Skin of body (tissue), 2 donors: Measurements from ENCODE around the gene VIM. TPM values are rescaled to one million over a fixed set of nuclear protein-coding genes. Genes with fewer than 3 reads are reported as not detected.

Experiments
- DNase-seq: peaks from one replicate; lab custom pipeline; 2025; lab: John Stamatoyannopoulos, UW
- total RNA-seq: library from RNA; depleted of rRNA; stranded (reverse); fragments of >200 nt; gene quantifications from one replicate; pipeline ENCODE4 v1.2.3, GENCODE V29; 2014

Gene VIM
- 1,704 TPM for total RNA-seq

DNA sequence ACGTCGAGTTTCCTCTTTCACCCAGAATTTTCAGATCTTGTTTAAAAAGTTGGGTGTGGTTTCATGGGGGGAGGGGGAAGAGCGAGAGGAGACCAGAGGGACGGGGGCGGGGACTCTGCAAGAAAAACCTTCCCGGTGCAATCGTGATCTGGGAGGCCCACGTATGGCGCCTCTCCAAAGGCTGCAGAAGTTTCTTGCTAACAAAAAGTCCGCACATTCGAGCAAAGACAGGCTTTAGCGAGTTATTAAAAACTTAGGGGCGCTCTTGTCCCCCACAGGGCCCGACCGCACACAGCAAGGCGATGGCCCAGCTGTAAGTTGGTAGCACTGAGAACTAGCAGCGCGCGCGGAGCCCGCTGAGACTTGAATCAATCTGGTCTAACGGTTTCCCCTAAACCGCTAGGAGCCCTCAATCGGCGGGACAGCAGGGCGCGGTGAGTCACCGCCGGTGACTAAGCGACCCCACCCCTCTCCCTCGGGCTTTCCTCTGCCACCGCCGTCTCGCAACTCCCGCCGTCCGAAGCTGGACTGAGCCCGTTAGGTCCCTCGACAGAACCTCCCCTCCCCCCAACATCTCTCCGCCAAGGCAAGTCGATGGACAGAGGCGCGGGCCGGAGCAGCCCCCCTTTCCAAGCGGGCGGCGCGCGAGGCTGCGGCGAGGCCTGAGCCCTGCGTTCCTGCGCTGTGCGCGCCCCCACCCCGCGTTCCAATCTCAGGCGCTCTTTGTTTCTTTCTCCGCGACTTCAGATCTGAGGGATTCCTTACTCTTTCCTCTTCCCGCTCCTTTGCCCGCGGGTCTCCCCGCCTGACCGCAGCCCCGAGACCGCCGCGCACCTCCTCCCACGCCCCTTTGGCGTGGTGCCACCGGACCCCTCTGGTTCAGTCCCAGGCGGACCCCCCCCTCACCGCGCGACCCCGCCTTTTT, at the start of gene VIM:
TSS of gene VIM (plus strand) at position 151 of the 925 bp plus-strand sequence. CDS start 1,182 bp downstream, outside the sequence.
- peak; percentile 90 for DNase-seq

DNA sequence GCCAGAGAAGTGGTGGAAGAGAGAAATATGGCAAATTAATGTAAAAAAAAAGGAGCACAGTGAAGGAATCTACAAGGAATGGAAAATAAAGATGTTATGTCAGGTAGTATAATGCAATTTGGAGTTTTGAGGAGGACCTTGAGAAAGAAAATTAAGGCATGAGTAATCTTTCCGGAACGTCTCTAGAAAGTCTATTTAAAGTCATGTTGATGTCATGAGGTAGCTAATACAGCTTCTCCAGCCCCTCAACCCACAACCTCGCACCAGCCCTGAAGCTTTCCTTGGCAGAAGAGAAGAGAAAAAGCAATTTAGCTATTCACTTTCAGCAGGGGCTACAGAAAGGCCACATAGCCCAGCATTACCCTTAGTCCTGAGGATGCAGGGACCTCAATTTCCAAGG, 49.0 kb upstream of the VIM start:
- DNase-seq = no peak

DNA sequence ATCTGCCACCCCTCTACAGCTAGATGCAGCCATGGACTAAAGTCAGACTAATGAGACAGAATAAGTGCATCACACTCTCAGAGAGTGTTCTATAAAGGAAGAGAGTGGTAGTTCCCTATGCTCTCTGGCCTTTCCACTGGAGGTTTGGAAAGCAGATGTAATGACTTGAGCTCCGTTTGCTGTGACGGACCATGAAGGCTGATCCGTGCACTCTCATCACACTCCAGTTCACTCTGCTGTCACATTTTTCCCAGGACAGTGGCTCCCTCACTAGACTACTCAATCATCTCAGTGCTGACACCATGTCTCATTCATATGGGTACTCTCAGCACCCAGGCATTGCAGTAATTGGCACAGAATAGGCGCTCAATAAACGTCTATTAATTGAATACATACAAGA, 46.9 kb upstream of the VIM start:
- no peak for DNase-seq

- DNase-seq = no peak
These were observed 46.3 kb upstream of the VIM start for GRCh38 chr10:17181751-17182150.

- DNase-seq = no peak
These were observed 44.9 kb upstream of the VIM start for GRCh38 chr10:17183110-17183509.

GRCh38 chr10:17185873-17186272, 42.2 kb upstream of the VIM start:
- no peak for DNase-seq

- DNase-seq = no peak
These were observed 39.3 kb upstream of the VIM start for GRCh38 chr10:17188644-17189172.

- no peak for DNase-seq
These were observed 37.4 kb upstream of the VIM start for GRCh38 chr10:17190602-17191001.

- no peak for DNase-seq
These were observed 33.0 kb upstream of the VIM start for GRCh38 chr10:17195083-17195482.

DNA sequence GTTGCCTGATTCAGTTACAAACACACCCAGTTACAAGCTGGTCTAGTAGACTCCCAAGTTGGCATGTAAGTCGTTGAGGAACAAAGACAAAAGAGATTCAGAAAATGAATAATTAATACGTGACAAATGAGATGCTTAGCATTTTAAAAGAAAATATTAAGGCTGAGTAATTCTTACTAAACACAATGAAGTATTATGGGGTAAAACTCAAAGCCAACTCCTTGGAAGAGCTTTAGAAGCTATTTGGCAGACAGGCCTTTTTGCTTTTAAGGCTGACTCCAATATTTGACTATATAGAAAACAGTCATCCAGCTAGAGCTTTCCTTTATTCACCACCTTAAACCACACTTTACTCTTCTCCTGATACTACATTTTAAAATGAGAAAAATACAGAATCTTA, 32.0 kb upstream of the VIM start:
- peak; percentile 39 for DNase-seq

GRCh38 chr10:17196573-17196972, 31.5 kb upstream of the VIM start:
- DNase-seq = no peak

- peak; percentile 45 for DNase-seq
These were observed 28.7 kb upstream of the VIM start for GRCh38 chr10:17199351-17199804.

DNA sequence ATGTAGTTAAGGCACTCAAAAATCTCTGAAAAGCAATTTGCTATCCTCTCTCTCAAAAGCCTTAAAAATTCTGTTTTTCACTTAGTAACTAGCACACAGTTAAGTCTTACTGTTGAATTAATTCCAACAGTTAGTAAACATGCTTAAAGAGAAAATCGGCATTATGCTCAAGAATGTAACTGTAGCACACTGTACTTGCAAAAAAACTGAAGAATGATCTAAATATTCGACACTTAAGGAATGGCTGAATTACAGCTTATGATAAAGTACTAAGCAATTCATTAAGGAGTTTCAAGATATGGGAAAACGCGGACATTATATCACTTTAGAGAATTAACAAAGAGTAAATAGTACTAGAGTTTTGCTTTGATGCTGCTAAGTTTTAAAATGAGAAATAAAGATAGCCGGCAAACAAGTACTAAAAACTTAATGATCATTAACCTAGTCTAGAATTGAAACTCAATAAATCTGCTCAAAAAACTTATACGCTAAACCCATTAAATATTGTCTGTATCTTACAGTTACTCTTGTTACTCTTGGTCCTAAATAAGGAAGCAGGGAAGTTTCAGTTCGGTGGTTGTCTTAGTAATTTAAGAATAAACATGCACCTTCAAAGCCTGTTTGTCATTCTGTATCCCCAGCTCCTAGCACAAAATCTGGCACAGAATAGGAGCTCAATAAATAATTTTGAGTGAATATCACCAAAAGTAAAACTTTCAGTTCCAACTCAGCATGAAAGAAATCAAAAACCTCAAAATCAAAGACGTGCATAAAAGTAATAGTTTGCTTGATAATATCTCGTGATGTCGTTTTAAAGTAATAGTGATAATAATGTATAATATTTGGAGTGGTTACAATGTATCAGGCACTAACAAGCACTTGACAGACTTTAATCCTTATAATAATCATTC, 27.8 kb upstream of the VIM start:
- DNase-seq = peak; percentile 68

- peak; percentile 92 for DNase-seq
These were observed 26.9 kb upstream of the VIM start, which contains the start of gene TRDMT1 for GRCh38 chr10:17200912-17201793. TSS of gene TRDMT1 (minus strand) at chr10:17201672. CDS start at chr10:17201634, 38 bp downstream.

DNA sequence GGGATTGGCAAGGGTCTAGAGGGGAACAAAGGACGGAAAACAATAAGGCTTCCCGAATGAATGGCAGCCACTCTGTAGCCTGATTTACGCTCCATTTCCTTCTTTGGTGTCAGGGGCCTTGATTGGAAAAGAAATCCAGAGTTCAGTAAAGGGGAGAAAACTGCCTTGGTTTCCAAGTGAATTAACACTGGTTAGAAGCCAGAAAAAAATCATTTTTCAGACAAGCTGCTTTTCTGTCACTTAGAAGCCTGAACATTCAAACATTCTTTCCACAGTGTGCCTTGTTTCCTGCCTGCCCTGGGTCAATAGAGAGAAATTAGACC, 26.3 kb upstream of the VIM start:
- no peak for DNase-seq

GRCh38 chr10:17202506-17202905, 25.5 kb upstream of the VIM start:
- DNase-seq = no peak

DNA sequence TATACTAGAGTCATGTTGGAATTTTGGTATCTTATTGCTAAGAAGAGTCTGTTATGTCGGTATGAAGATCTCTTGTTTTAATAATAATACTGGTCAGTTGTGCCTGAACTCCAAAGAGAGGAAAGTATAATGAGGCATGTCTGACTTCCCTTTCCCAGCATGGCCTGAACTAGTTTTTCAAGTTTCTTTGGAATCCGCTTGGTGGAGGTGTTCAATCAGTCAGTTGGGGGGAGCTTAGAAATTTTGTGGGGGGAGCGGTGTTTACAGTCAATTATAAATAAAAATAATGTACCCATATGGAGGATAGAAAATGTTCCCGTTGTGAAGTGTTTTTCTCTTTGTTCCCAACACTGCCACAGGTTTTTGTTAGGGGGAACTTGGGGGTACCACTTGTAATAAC, 25.0 kb upstream of the VIM start:
- no peak for DNase-seq

- no peak for DNase-seq
These were observed 24.6 kb upstream of the VIM start for GRCh38 chr10:17203416-17203815.

- DNase-seq = no peak
These were observed 21.8 kb upstream of the VIM start for GRCh38 chr10:17206210-17206709.

DNA sequence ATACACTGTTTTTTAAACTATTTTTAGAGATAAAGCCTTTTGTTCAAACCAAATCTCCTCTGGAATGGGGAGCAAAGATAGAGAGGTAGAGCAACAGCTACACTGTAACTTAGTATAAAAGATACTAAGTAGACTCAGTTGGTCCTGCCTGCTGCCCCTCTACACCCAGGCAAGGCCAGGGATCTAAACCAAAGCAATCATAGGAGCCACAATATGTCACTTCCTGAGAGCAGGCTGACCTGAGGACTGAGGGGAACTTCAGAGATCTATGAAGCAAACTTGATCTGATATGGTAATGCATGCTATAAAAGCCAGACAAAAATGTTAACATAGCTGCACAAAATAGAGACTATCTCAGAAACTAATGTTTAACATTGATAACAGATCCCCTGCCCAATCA, 19.6 kb upstream of the VIM start:
- no peak for DNase-seq

- no peak for DNase-seq
These were observed 18.7 kb upstream of the VIM start for GRCh38 chr10:17209302-17209701.
